Endodermal cell (in vitro differentiated cells): ENCODE results near the gene S100A11. TPM values are rescaled to one million over a fixed set of nuclear protein-coding genes. Genes with fewer than 3 reads are reported as not detected.

Source experiments
- DNase-seq: peaks from one replicate; pipeline ENCODE4 v3.0.0-alpha.2; 2017
- H3K27ac ChIP-seq: 2 replicates; pipeline ENCODE4 v1.5.1; 2013; ENCODE audit warnings: mild to moderate bottlenecking, low read depth, low read length, moderate library complexity
- H3K27me3 ChIP-seq: 2 replicates; pipeline ENCODE4 v1.6.1; 2013; ENCODE audit warnings: mild to moderate bottlenecking, low read length, moderate library complexity; ENCODE audit not compliant: insufficient read depth, control insufficient read depth, poor library complexity, severe bottlenecking
- H3K36me3 ChIP-seq: 2 replicates; pipeline ENCODE4 v1.7.0; 2013; ENCODE audit warnings: mild to moderate bottlenecking, low read length, moderate library complexity; ENCODE audit not compliant: control insufficient read depth, insufficient read depth
- H3K4me1 ChIP-seq: one replicate; pipeline ENCODE4 v1.7.0; 2013; ENCODE audit warnings: low read length; ENCODE audit not compliant: control insufficient read depth, insufficient read depth
- H3K4me3 ChIP-seq: 2 replicates; pipeline ENCODE4 v1.5.1; 2013; ENCODE audit warnings: mild to moderate bottlenecking, low read length, moderate library complexity
- H3K9ac ChIP-seq: 2 replicates; pipeline ENCODE4 v1.6.1; 2013; ENCODE audit warnings: mild to moderate bottlenecking, low read length, moderate library complexity; ENCODE audit not compliant: poor library complexity, severe bottlenecking; ENCODE audit errors: extremely low read depth
- H3K9me3 ChIP-seq: 2 replicates; pipeline ENCODE4 v1.6.1; 2013; ENCODE audit warnings: mild to moderate bottlenecking, low read length, moderate library complexity; ENCODE audit not compliant: control insufficient read depth
- H3K27ac Mint-ChIP-seq: 2 replicates; pipeline ENCODE4 v1.8.0; 2020; ENCODE audit warnings: mixed read lengths
- H3K27me3 Mint-ChIP-seq: 2 replicates; pipeline ENCODE4 v1.8.0; 2021; ENCODE audit warnings: mild to moderate bottlenecking, mixed read lengths; ENCODE audit not compliant: insufficient read depth
- H3K36me3 Mint-ChIP-seq: 2 replicates; pipeline ENCODE4 v1.8.0; 2020; ENCODE audit warnings: low read depth, mixed read lengths
- H3K4me1 Mint-ChIP-seq: 2 replicates; pipeline ENCODE4 v1.8.0; 2020; ENCODE audit warnings: mixed read lengths
- H3K4me3 Mint-ChIP-seq: 2 replicates; pipeline ENCODE4 v1.8.0; 2020; ENCODE audit warnings: mild to moderate bottlenecking, moderate library complexity, mixed read lengths
- H3K9me3 Mint-ChIP-seq: 2 replicates; pipeline ENCODE4 v1.8.0; 2020; ENCODE audit warnings: mild to moderate bottlenecking, mixed read lengths
- CTCF ChIP-seq: fragments of 200-600 bp; sonication (generic); conservative IDR thresholded peaks from 2 replicates; pipeline ENCODE4 v1.5.0; 2021; ENCODE audit warnings: antibody characterized with exemption, mild to moderate bottlenecking
- WGBS, 2 experiments: methylation state at CpG; one replicate each; pipeline versions ENCODE4 v1.1.5 to v1.1.7; 2013; ENCODE audit warnings: missing lambda C conversion rate in 2 of 2, mixed read lengths in 1 of 2; ENCODE audit not compliant: insufficient coverage in 1 of 2, insufficient read length in 1 of 2; 5-methylcytosine and 5-hydroxymethylcytosine counted together
- total RNA-seq, 2 donors: library from RNA; stranded (reverse); fragmentation: NEBNext Ultra II Directional in 1 of 2; extraction: Animal tissue kit (Norgen Biotek cat#: 25700) in 1 of 2; gene quantifications; 2 replicates in 1 of 2; 3 replicates in 1 of 2; pipeline ENCODE4 v1.2.1, GENCODE V29; 2021

The S100A11 gene
- total RNA-seq, 2 donors from 2014 or later, result 163 to 248 TPM

GRCh38 chr1:152053375-152053774, 16.6 kb upstream of the S100A11 start:
- H3K36me3 Mint-ChIP-seq, result no peaks in the 10 kb centered on the region
- Histone ChIP-seq H3K9me3 (no peaks in the 10 kb centered on the region), H3K36me3 (no peaks in the 10 kb centered on the region), H3K27me3 (peaks cover 14% of the 10 kb centered on the region), H3K9ac (no peak overlapping the region), H3K27ac (no peak overlapping the region), H3K4me1 (no peaks in the 10 kb centered on the region), H3K4me3 (no peak overlapping the region)
- peaks cover 20% of the 10 kb centered on the region for H3K27me3 Mint-ChIP-seq
- H3K4me3 Mint-ChIP-seq, result no peak overlapping the region
- no peak for TF ChIP-seq CTCF
- no peak overlapping the region for H3K27ac Mint-ChIP-seq
- no peaks in the 10 kb centered on the region for H3K9me3 Mint-ChIP-seq
- WGBS, 2 experiments, result 83 to 90% methylated on average over 6 to 13 of the region's 13 CpGs
- peaks cover 1% of the 10 kb centered on the region for H3K4me1 Mint-ChIP-seq
- DNase-seq, result no peak

- WGBS, 2 experiments, result 36 to 39% methylated on average over 10 to 11 of the region's 11 CpGs
- H3K4me3 ChIP-seq, result no peak overlapping the region
- Mint-ChIP-seq H3K27ac (no peak overlapping the region), H3K4me1 (peaks cover 9% of the 10 kb centered on the region), H3K9me3 (no peaks in the 10 kb centered on the region), H3K27me3 (peaks cover 15% of the 10 kb centered on the region), H3K4me3 (no peak overlapping the region), H3K36me3 (no peaks in the 10 kb centered on the region)
- H3K27ac ChIP-seq, result no peak overlapping the region
- H3K9me3 ChIP-seq, result no peaks in the 10 kb centered on the region
- H3K36me3 ChIP-seq, result no peaks in the 10 kb centered on the region
- peaks cover 8% of the 10 kb centered on the region for H3K27me3 ChIP-seq
- peak; percentile 95 for DNase-seq
- TF ChIP-seq CTCF, result peak; percentile 93
- H3K9ac ChIP-seq, result no peak overlapping the region
- H3K4me1 ChIP-seq, result no peaks in the 10 kb centered on the region
Measured at GRCh38 chr1:152052606-152053005, 15.8 kb upstream of the S100A11 start.

GRCh38 chr1:152050886-152051675, 14.3 kb upstream of the S100A11 start:
- Mint-ChIP-seq H3K9me3 (no peaks in the 10 kb centered on the region), H3K27ac (no peak overlapping the region), H3K4me1 (peaks cover 14% of the 10 kb centered on the region), H3K36me3 (no peaks in the 10 kb centered on the region), H3K4me3 (no peak overlapping the region), H3K27me3 (peaks cover 14% of the 10 kb centered on the region)
- no peak for TF ChIP-seq CTCF
- WGBS, 2 experiments, result 85% methylated on average over 6 of the region's 6 CpGs; no CpG with 5 or more reads in 1 of the 2 experiments
- H3K9me3 ChIP-seq, result no peaks in the 10 kb centered on the region
- DNase-seq, result no peak
- no peak overlapping the region for H3K9ac ChIP-seq
- H3K4me3 ChIP-seq, result no peak overlapping the region
- H3K27me3 ChIP-seq, result peaks cover 6% of the 10 kb centered on the region
- H3K4me1 ChIP-seq, result no peaks in the 10 kb centered on the region
- H3K27ac ChIP-seq, result no peak overlapping the region
- no peaks in the 10 kb centered on the region for H3K36me3 ChIP-seq
